ENCODE measurements around the gene URB2.

The URB2 gene

DNA sequence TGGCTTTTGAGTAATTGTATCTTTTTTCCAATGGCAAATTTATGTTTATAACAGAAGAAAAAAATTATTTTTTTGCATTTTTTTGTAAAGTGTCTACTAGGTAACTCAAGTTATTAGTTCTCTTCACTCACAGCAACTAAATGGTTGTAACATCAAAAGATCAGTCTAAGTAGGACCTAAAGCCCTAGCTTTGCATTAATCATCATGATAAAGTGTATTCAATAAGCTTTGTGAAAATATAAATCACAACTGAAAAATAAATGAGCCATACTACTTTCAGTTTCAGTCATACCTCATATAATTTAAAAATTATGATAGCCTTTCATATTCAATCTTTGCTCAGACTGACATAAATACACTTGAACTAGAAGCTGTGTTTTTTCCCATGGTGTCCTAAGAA, 7.0 kb upstream of the URB2 start:
- no peak for TF ChIP-seq CTCF (IDR thresholded peaks at IDR 0.05)

DNA sequence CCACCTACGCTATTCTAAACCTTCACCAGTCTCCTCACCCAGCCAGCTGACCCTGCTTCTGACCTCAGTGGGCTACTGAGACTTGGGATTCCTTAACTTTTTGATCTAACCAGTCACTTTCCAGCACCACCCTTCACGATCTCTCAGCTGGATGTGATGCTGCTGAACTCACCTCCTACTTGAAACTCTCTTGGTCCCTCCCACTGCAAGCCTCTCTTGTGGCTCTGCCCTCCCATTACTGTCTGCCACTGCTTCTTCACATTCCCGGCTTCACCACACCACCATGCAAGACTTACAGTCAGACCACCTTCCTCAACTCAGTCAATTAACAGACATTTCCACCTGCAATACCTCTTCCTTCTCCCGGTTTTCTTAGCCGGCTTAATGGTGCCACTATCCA, 6.4 kb upstream of the URB2 start:
- TF ChIP-seq CTCF (IDR thresholded peaks at IDR 0.05), result no peak

- TF ChIP-seq CTCF (IDR thresholded peaks at IDR 0.05), result no peak
Observed at GRCh38 chr1:229620876-229621275, 5.2 kb upstream of the URB2 start.

DNA sequence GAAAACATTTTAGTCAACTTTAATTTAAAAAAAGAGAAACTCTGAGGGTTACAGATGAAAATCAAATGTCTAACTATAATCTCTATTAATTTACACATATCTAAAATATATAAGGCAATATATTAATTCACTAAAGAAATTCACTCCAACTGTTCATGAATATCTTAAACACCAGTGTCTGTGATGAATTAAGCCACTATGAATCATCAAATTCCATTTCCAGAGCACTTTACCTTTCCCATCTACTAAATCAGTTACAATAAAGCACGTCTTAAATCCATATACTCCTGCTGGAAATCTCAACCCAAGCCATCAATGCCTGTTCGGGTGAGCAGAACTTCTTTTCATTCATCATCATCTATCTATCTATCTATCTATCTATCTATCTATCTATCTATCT, 4.4 kb upstream of the URB2 start:
- TF ChIP-seq CTCF (IDR thresholded peaks at IDR 0.05), result no peak

DNA sequence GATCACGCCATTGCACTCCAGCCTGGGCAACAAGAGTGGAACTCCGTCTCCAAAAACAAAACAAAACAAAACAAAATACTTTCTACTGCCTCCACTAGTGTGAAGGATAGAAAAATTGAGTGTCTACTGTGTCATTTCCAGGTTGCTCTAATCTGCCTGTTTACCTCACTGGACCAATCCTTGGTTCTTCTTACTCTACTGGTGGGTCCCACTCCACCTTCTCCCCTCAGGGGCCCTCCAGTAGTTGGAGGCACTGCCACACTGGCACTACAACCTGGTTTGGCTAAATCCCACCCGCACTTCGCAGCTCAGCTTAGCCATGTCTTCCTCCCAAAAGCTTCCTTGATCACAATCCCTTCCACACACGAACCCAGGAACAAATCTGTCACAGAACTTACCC, 2.8 kb upstream of the URB2 start:
- TF ChIP-seq CTCF (IDR thresholded peaks at IDR 0.05), result no peak

- TF ChIP-seq CTCF (IDR thresholded peaks at IDR 0.05), result no peak
Observed at GRCh38 chr1:229623838-229624237, 2.2 kb upstream of the URB2 start.

DNA sequence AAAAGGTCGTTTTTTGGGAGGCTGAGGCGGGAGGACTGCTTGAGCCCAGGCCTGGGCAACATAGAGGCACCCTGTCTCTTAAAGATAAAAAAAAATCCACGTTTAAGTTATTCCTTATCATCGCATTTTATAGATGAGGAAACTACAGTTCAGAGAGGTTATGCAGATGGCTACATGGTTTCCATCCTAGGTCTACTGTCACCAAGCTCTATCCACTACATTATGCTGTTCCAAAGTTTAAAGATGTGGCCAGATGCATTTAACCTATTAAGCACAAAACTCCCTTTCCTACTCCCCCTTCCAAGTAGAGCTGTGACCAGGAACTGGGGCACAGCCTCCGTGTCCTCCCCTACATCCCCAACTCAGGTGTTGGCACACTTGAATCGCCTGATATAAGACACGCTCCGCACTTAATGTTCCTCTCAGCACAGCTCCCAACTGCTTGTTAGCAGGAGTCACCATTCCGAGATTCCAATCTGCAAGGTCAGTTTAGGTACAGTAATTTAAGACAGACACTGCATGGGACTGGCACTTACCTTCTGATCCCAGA, 1.5 kb upstream of the URB2 start:
- no peak for TF ChIP-seq CTCF (IDR thresholded peaks at IDR 0.05)
